ENCODE results near the gene MKI67.

GRCh38 chr10:128048819-128049210 lies 77.4 kb downstream of the MKI67 start:
- TF ChIP-seq CTCF (IDR thresholded peaks at IDR 0.05; ENCODE audit: low read depth, low read length, poor library complexity, severe bottlenecking) (no peak), EZH2phosphoT487 (IDR thresholded peaks at IDR 0.05; ENCODE audit: borderline replicate concordance, low read length) (no peak)

Measured in DOHH2 (cell line).